GM21381 (cell line): ENCODE measurements around the gene SLC26A6.

Experiments
- ATAC-seq: cut with Tn5 transposase; IDR thresholded peaks from one replicate; pipeline ENCODE4 v1.9.1; 2021; ENCODE audit warnings: mild to moderate bottlenecking, moderate library complexity; ENCODE audit not compliant: unreplicated experiment

SLC26A6 gene, protein sequence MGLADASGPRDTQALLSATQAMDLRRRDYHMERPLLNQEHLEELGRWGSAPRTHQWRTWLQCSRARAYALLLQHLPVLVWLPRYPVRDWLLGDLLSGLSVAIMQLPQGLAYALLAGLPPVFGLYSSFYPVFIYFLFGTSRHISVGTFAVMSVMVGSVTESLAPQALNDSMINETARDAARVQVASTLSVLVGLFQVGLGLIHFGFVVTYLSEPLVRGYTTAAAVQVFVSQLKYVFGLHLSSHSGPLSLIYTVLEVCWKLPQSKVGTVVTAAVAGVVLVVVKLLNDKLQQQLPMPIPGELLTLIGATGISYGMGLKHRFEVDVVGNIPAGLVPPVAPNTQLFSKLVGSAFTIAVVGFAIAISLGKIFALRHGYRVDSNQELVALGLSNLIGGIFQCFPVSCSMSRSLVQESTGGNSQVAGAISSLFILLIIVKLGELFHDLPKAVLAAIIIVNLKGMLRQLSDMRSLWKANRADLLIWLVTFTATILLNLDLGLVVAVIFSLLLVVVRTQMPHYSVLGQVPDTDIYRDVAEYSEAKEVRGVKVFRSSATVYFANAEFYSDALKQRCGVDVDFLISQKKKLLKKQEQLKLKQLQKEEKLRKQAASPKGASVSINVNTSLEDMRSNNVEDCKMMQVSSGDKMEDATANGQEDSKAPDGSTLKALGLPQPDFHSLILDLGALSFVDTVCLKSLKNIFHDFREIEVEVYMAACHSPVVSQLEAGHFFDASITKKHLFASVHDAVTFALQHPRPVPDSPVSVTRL

DNA sequence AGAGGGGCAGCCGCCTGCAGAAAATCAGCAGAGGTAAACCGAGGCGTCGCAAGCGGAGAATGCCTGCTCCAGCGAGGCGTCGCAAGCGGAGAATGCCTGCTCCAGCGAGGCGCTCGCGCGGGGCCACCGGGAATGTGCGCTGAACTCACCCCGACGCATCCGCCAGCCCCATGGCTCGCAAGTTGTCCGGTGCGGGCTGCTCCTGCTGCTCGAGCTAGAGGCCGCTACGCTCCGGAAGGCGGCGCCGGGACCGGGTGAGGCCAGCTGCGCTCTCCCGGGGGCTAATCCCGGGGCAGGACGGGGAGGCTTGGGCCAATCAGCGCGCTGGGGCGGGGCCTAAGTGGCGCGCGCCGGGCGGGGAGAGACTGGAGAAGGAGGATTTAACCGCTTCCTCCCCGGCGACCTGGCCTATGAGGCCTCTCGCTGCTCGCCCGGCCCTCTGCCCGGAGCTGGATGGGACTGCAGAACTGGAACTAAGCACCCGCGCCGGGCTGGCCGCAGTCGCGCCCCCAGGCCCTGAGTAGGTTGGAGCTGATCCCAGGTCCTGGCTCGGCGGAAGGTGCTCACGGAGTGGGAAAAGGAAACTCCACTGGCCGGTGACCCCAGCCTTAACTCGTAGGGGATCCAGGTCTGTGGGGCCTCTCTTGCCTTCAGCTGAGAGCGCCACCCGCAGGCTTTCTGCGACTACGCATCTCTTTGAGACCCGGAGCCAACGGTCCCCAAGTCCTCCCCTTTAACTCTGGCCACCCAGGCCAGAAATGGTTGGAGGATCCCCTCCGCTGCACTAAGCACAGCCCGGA is at the start of gene SLC26A6:
SLC26A6 (minus strand) TSS at position 240 of the 800 bp plus-strand sequence; CDS start at position 172, 68 bp downstream.
- peak; percentile 93 for ATAC-seq

DNA sequence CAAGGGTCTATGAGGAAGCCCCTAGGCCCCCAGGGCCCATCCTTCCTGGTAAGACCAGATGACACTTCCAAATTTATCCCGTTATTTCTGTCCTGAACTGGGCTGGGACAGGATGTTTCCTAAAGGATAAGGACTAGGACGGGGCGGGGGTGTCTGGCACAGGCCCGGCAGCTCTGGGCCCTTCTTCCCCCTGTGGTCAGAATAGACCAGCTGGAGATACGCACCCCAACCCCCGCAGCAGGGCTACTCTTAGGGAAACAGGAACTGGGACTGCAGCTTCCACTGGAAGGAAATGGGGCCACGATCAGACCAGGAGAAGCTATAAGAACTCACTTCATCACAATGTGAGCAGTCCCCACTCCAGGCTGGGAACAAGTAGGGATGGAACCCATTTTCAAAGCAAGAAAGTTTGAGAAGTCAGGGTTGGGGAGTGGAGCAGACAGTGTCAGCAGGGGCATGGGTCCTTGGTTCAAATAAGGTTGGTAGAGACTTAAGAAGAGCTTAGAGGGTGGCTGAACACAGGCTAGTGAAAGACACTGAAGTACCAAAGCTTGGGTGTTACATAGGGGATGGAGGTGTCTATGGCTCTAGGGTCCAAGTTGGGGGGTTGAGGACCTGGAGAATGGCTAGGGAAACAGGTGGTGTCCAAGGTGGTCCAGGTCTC is 49.4 kb upstream of the SLC26A6 start:
- ATAC-seq = no peak

GRCh38 chr3:48684054-48684349 is 48.7 kb upstream of the SLC26A6 start:
- ATAC-seq = no peak

GRCh38 chr3:48682786-48683185 is 47.5 kb upstream of the SLC26A6 start:
- no peak for ATAC-seq

DNA sequence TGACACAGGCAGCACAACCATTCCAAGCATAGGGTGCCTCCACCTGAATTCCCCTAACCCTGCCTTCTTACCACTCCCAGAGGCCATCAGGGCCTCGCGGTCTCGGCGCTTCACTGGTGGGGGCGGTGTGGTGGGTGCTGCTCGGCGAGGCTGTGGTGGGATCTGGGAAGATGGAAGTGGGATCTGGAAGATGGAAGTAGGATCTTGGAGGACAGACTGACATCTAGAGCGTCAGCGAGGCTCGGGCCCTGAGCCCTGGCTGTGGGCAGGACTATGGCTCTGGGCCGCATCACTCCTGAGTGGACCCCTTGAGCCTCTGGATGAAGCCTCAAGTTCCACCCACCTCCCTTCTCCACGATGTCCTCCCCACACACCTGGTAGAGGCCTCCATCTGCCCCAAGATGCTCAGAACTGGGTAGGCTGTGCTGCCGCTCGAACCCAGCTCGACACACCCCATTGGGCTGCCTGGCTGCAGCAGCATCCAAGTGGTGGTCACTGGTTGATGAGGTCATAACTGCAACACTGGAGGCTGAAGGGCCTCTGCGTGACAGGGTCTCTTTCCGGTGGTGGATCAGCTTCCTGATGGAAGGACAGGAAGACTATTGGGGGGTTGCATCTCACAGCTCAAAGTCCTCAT is 46.8 kb upstream of the SLC26A6 start:
- no peak for ATAC-seq

- no peak for ATAC-seq
These were observed 46.2 kb upstream of the SLC26A6 start for GRCh38 chr3:48681541-48681880.

- ATAC-seq = no peak
These were observed 45.7 kb upstream of the SLC26A6 start for GRCh38 chr3:48680811-48681540.

DNA sequence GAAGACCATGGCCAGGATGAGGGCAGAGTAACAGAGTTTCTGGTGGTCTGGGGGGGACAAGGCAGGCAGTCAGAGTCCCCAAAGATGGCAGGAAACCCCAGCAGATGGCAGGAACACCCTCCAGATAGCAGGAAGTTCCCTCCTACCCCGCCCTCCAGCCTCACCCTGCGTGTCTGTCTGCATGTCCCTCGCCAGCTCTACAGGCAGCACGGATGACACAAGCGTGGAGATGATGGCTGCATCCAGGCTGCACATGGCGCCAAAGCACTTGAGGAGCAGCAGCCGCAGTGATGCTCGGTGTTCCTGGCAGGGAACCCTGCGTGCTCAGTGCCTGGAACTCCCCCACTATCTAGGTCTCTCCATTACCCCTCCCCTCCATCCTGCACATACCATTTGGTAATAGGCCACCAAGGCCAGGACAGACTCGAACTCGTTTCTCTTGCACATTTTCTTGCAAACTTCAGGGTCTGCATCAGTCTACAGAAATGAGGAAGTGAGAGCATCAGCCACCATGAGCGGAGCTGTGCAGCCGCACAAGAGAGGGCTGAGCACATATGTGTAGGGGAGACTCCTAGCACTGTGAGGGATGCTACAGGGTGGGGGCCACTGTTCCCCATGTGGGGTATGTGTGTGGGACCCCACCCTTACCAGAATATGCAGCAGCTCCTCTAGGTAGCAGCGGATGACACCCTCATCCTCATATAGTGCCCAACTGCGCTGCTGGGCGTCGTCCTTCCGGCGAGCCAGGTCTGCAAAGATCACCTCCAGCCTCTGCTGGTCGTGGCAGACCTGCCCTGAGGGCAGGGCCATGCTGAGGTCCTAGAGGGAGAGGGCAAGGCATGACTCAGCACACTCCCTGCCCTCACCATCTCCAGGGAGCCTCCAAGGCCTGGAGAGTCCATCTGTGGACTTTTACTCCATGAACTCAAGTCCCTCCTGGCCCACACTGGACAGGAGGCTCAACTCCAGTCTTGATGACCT is 44.4 kb upstream of the SLC26A6 start:
- ATAC-seq = no peak

GRCh38 chr3:48678566-48679380 is 43.5 kb upstream of the SLC26A6 start:
- no peak for ATAC-seq

DNA sequence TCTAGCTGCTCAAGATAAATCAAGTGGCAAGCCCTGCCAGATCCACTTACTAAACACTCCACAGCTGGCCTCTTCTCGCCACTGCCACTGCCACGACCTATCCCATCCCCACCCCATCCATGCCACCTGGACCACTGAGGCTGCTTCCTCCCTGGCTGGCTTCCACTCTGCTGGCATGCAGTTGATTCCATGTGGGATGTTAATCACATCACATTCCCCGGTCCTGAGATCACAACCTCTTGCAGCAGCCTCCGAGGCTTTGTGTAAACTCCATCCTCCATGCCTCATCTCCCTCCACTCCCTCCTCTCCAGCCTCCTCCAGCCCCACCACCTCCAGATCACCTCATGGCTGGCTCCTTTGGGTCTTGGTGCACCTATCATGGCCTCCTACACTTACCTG is 42.8 kb upstream of the SLC26A6 start:
- ATAC-seq = no peak

DNA sequence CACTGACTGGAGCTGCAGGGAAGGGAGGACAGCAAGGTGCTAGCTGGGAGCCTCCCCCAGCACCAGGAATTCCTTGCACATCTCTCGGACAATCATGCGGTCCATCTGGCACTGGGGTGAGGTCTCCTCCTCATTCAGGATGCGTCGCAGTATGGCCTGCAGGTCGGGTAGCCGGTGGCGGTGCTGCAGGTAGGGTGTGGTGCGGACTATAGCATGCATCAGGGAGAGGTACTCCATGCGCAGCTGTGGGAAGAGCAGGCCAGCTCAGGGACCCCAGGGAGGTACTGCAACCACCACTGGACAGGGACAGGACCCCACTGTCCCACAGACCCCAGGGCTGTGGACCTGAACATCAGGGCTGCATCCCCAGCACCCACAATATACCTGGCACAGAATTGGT is 39.2 kb upstream of the SLC26A6 start:
- ATAC-seq = no peak

- no peak for ATAC-seq
These were observed 37.3 kb upstream of the SLC26A6 start for GRCh38 chr3:48672522-48672921.

GRCh38 chr3:48664929-48665328 is 29.7 kb upstream of the SLC26A6 start:
- no peak for ATAC-seq

DNA sequence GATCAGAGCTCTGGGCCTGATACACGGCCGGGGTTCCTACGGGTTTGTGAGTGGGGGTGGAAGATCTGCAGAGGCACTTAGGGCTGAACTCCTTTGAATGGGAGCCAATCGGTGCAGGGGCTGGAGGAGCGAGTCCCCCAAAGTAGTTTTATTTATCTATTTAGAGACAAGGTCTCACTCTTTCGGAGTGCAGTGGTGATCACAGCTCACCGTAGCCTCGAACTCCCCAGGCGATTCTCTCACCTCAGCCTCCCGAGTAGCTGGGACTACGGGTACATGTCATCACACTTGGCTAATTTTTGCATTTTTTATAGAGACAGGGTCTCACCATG is 29.0 kb upstream of the SLC26A6 start:
- no peak for ATAC-seq

GRCh38 chr3:48663489-48664312 is 28.4 kb upstream of the SLC26A6 start:
- peak; percentile 71 for ATAC-seq

DNA sequence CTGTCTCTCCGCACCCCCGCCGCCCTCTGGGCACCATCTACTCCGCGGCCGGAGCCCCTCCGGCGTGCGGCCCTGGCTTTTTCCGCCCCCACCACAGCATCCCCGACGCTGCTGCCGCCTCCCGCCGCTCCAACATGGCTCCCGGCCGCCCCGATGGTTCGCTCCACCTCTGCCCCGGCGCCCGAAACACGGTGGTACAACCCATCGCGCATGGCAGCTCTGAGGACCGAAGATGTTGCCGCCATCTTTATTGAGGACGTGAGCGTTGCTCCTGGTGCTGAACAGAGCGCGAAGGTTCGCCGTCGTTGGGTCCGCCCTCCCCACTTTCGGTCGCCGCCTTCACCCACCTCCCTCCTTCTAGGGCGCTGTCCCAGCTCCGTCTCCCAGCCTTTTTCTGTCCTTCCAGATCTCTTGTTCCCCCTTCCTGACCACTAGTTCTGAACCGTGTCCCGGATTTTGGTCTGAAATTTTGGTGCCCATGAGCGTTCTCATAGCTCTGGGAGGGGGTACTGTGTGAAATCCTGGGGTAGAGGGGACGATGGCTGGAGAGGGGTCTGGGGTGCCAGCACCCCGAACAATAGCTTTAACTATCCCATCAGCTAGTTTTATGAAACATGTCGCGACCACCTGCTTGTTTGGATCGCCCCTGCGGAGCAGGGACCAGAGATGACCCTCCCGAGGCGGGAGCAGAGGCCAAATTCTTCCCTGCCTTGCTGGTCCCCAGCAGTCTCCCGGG is 27.7 kb upstream of the SLC26A6 start, which contains the start of gene CELSR3:
CELSR3 (minus strand) TSS at position 134 of the 736 bp plus-strand sequence. CDS start 252 bp downstream, outside the sequence.
- no peak for ATAC-seq
